Measurements from ENCODE around the gene ENOX1. TPM values are rescaled to one million over a fixed set of nuclear protein-coding genes. Genes with fewer than 3 reads are reported as not detected.

The ENOX1 gene
- total RNA-seq, 1 donor from 2014 or later: 2.5 TPM

DNA sequence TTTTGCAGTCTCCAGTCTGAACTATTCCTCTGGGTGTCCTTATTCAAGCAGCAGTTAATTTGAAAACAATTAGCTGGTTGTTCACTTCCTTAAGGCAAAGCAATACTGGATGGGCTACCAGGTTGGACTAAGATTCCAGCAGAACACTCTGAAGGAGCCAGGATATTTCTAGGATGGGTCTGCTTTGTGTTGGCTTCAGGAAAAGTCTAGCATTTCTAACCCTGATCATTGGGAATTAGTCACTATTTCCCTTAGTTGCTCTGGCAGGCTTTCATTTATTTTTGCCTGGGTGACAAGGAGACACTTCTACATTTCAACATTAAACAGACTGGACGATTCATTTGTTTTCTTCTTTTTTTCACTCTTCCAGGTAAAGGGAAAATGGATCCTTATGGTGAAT lies 228.4 kb downstream of the ENOX1 start:
- Mint-ChIP-seq H3K9me3 (ENCODE audit: low read depth) (no peaks in the 10 kb centered on the region), H3K4me3 (ENCODE audit: low read depth) (no peak overlapping the region), H3K36me3 (ENCODE audit: insufficient read depth) (no peaks in the 10 kb centered on the region), H3K27ac (no peak overlapping the region), H3K4me1 (ENCODE audit: low read depth) (peaks cover 20% of the 10 kb centered on the region), H3K27me3 (no peaks in the 10 kb centered on the region)
- TF ChIP-seq, protein P1, sequence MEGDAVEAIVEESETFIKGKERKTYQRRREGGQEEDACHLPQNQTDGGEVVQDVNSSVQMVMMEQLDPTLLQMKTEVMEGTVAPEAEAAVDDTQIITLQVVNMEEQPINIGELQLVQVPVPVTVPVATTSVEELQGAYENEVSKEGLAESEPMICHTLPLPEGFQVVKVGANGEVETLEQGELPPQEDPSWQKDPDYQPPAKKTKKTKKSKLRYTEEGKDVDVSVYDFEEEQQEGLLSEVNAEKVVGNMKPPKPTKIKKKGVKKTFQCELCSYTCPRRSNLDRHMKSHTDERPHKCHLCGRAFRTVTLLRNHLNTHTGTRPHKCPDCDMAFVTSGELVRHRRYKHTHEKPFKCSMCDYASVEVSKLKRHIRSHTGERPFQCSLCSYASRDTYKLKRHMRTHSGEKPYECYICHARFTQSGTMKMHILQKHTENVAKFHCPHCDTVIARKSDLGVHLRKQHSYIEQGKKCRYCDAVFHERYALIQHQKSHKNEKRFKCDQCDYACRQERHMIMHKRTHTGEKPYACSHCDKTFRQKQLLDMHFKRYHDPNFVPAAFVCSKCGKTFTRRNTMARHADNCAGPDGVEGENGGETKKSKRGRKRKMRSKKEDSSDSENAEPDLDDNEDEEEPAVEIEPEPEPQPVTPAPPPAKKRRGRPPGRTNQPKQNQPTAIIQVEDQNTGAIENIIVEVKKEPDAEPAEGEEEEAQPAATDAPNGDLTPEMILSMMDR (IDR thresholded peaks at IDR 0.05; ENCODE audit: unreplicated experiment): no peak
- no peak for DNase-seq (ENCODE audit: low spot score, unreplicated experiment)

- no peak overlapping the region for H3K27ac Mint-ChIP-seq
- no peaks in the 10 kb centered on the region for H3K36me3 Mint-ChIP-seq (ENCODE audit: insufficient read depth)
- DNase-seq (ENCODE audit: low spot score, unreplicated experiment): no peak
- H3K9me3 Mint-ChIP-seq (ENCODE audit: low read depth): no peaks in the 10 kb centered on the region
- TF ChIP-seq, protein P1 (IDR thresholded peaks at IDR 0.05; ENCODE audit: unreplicated experiment): no peak
- H3K4me3 Mint-ChIP-seq (ENCODE audit: low read depth): no peak overlapping the region
- H3K27me3 Mint-ChIP-seq: no peaks in the 10 kb centered on the region
- H3K4me1 Mint-ChIP-seq (ENCODE audit: low read depth): peaks cover 34% of the 10 kb centered on the region
Observed at GRCh38 chr13:43555667-43556066, 231.1 kb downstream of the ENOX1 start.

- H3K27me3 Mint-ChIP-seq: no peaks in the 10 kb centered on the region
- H3K4me3 Mint-ChIP-seq (ENCODE audit: low read depth): peak overlapping the region; percentile 10
- H3K4me1 Mint-ChIP-seq (ENCODE audit: low read depth): peaks cover 34% of the 10 kb centered on the region
- peak overlapping the region; percentile 98 for H3K27ac Mint-ChIP-seq
- TF ChIP-seq, protein P1 (IDR thresholded peaks at IDR 0.05; ENCODE audit: unreplicated experiment): no peak
- no peaks in the 10 kb centered on the region for H3K9me3 Mint-ChIP-seq (ENCODE audit: low read depth)
- DNase-seq (ENCODE audit: low spot score, unreplicated experiment): no peak
- H3K36me3 Mint-ChIP-seq (ENCODE audit: insufficient read depth): no peaks in the 10 kb centered on the region
Observed at GRCh38 chr13:43551897-43552456, 234.8 kb downstream of the ENOX1 start.

- no peaks in the 10 kb centered on the region for H3K27me3 Mint-ChIP-seq
- no peak overlapping the region for H3K4me3 Mint-ChIP-seq (ENCODE audit: low read depth)
- no peaks in the 10 kb centered on the region for H3K36me3 Mint-ChIP-seq (ENCODE audit: insufficient read depth)
- DNase-seq (ENCODE audit: low spot score, unreplicated experiment): no peak
- TF ChIP-seq, protein P1 (IDR thresholded peaks at IDR 0.05; ENCODE audit: unreplicated experiment): no peak
- H3K27ac Mint-ChIP-seq: no peak overlapping the region
- peaks cover 19% of the 10 kb centered on the region for H3K4me1 Mint-ChIP-seq (ENCODE audit: low read depth)
- H3K9me3 Mint-ChIP-seq (ENCODE audit: low read depth): no peaks in the 10 kb centered on the region
Observed at GRCh38 chr13:43546816-43547215, 240.0 kb downstream of the ENOX1 start.

DNA sequence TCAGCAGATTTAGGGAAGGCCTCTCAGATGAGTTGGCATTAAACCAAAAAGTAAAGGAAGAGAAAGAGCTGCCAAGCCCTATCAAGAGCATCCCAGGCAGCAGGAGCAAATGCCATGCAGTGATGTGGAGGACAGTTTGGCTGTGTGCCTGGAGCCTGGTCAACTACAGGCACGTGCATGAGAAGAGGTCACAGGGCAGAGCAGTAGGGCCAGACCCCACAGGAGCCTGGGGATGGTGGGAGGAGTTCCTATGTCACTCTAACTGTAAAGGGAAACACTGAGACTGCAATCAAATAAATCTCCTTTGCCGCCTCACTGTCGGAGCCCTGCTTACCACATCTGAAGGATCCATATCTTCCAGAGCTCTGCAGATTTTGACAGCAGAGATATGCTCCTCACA lies 240.5 kb downstream of the ENOX1 start:
- TF ChIP-seq, protein P1 (IDR thresholded peaks at IDR 0.05; ENCODE audit: unreplicated experiment): no peak
- no peak overlapping the region for H3K27ac Mint-ChIP-seq
- DNase-seq (ENCODE audit: low spot score, unreplicated experiment): no peak
- no peaks in the 10 kb centered on the region for H3K27me3 Mint-ChIP-seq
- H3K9me3 Mint-ChIP-seq (ENCODE audit: low read depth): no peaks in the 10 kb centered on the region
- H3K4me3 Mint-ChIP-seq (ENCODE audit: low read depth): no peak overlapping the region
- no peaks in the 10 kb centered on the region for H3K36me3 Mint-ChIP-seq (ENCODE audit: insufficient read depth)
- H3K4me1 Mint-ChIP-seq (ENCODE audit: low read depth): peaks cover 16% of the 10 kb centered on the region
